ENCODE results near the gene GALNT2. TPM values are rescaled to one million over a fixed set of nuclear protein-coding genes. Genes with fewer than 3 reads are reported as not detected.

Gene GALNT2
- total and polyA plus RNA-seq, 2 of the 13 experiments (the other 11 are each of a cell fraction or from before 2014, with no cell fraction given): 39.3 to 39.6 TPM

DNA sequence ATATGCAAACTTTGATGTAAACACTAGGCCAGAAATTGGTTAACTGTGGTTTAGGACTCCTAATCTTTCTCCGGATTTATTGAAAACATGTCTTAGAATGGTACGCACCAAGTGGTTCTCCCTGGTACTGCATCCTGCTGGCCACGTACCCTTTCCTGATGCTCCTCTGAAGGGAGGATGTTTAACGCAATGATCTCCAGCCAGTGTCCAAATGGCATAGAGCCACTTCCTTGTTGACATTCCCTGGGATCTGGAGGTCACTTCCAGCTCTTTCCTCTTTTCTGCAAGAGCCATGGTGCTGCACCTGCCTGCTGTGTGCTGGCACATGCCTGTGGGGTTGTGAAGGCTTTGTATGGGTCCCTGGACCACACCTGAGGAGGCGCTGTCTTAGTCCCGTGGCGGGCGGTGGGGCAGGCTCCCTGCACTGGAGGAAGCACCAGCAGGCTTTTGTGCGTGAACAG is 53.9 kb downstream of the GALNT2 start (continued):
- TF ChIP-seq MZF1 (CRISPR knock-in tag; IDR thresholded peaks at IDR 0.05; ENCODE audit: borderline replicate concordance) (no peak), ZHX1 (CRISPR knock-in tag; IDR thresholded peaks at IDR 0.05; ENCODE audit: low read depth) (no peak), ZNF775 (CRISPR knock-in tag; IDR thresholded peaks at IDR 0.05; ENCODE audit: borderline replicate concordance) (no peak), AKAP8 (CRISPR knock-in tag; IDR thresholded peaks at IDR 0.05) (no peak), MIXL1 (CRISPR knock-in tag; IDR thresholded peaks at IDR 0.05) (peak; percentile 23; the same call in 1 of the 2 replicates), SMARCE1 (IDR thresholded peaks at IDR 0.05; ENCODE audit: borderline replicate concordance) (no peak), SCMH1 (CRISPR knock-in tag; IDR thresholded peaks at IDR 0.05; ENCODE audit: borderline replicate concordance) (no peak), AGO2 (optimal IDR thresholded peaks at IDR 0.05; ENCODE audit: low read depth, low read length) (no peak), FOXK2 (IDR thresholded peaks at IDR 0.05) (0 out of 2 replicates have a peak, but pooled peaks have one; percentile 31), ZMYM4 (CRISPR knock-in tag; IDR thresholded peaks at IDR 0.05) (0 out of 2 replicates have a peak, but pooled peaks have one; percentile 38), DMAP1 (CRISPR knock-in tag; IDR thresholded peaks at IDR 0.05) (no peak), THAP11 (CRISPR knock-in tag; IDR thresholded peaks at IDR 0.05) (no peak), HNRNPL (IDR thresholded peaks at IDR 0.05; ENCODE audit: low read depth, low read length) (no peak), GATAD2A (CRISPR knock-in tag; IDR thresholded peaks at IDR 0.05) (peak; percentile 38; the same call in 1 of the 2 replicates), ATRX (CRISPR knock-in tag; IDR thresholded peaks at IDR 0.05; ENCODE audit: borderline replicate concordance) (no peak), RNF2 (conservative IDR thresholded peaks at IDR 0.05; ENCODE audit: low read depth) (no peak), ZNF605 (CRISPR knock-in tag; IDR thresholded peaks at IDR 0.05) (no peak), REXO4 (CRISPR knock-in tag; IDR thresholded peaks at IDR 0.05; ENCODE audit: borderline replicate concordance) (no peak), HDAC2 (CRISPR knock-in tag; IDR thresholded peaks at IDR 0.05) (peak; percentile 65), ZNF691 (CRISPR knock-in tag; IDR thresholded peaks at IDR 0.05; ENCODE audit: borderline replicate concordance, low read depth) (no peak), MXD4 (CRISPR knock-in tag; IDR thresholded peaks at IDR 0.05) (no peak)
- TF ChIP-seq, protein P1, sequence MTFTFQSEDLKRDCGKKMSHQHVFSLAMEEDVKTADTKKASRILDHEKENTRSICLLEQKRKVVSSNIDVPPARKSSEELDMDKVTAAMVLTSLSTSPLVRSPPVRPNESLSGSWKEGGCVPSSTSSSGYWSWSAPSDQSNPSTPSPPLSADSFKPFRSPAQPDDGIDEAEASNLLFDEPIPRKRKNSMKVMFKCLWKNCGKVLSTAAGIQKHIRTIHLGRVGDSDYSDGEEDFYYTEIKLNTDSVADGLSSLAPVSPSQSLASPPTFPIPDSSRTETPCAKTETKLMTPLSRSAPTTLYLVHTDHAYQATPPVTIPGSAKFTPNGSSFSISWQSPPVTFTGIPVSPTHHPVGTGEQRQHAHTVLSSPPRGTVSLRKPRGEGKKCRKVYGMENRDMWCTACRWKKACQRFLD (CRISPR knock-in tag; IDR thresholded peaks at IDR 0.05; ENCODE audit: borderline replicate concordance): no peak
- TF ChIP-seq, protein P2, sequence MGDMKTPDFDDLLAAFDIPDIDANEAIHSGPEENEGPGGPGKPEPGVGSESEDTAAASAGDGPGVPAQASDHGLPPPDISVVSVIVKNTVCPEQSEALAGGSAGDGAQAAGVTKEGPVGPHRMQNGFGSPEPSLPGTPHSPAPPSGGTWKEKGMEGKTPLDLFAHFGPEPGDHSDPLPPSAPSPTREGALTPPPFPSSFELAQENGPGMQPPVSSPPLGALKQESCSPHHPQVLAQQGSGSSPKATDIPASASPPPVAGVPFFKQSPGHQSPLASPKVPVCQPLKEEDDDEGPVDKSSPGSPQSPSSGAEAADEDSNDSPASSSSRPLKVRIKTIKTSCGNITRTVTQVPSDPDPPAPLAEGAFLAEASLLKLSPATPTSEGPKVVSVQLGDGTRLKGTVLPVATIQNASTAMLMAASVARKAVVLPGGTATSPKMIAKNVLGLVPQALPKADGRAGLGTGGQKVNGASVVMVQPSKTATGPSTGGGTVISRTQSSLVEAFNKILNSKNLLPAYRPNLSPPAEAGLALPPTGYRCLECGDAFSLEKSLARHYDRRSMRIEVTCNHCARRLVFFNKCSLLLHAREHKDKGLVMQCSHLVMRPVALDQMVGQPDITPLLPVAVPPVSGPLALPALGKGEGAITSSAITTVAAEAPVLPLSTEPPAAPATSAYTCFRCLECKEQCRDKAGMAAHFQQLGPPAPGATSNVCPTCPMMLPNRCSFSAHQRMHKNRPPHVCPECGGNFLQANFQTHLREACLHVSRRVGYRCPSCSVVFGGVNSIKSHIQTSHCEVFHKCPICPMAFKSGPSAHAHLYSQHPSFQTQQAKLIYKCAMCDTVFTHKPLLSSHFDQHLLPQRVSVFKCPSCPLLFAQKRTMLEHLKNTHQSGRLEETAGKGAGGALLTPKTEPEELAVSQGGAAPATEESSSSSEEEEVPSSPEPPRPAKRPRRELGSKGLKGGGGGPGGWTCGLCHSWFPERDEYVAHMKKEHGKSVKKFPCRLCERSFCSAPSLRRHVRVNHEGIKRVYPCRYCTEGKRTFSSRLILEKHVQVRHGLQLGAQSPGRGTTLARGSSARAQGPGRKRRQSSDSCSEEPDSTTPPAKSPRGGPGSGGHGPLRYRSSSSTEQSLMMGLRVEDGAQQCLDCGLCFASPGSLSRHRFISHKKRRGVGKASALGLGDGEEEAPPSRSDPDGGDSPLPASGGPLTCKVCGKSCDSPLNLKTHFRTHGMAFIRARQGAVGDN (CRISPR knock-in tag; IDR thresholded peaks at IDR 0.05): peak; percentile 69

All from HepG2 (cell line).